Measurements from ENCODE around the gene LYPD1. TPM values are rescaled to one million over a fixed set of nuclear protein-coding genes. Genes with fewer than 3 reads are reported as not detected.

Gene LYPD1
- total and polyA plus RNA-seq, 2 donors, result 5.1 to 14.2 TPM

DNA sequence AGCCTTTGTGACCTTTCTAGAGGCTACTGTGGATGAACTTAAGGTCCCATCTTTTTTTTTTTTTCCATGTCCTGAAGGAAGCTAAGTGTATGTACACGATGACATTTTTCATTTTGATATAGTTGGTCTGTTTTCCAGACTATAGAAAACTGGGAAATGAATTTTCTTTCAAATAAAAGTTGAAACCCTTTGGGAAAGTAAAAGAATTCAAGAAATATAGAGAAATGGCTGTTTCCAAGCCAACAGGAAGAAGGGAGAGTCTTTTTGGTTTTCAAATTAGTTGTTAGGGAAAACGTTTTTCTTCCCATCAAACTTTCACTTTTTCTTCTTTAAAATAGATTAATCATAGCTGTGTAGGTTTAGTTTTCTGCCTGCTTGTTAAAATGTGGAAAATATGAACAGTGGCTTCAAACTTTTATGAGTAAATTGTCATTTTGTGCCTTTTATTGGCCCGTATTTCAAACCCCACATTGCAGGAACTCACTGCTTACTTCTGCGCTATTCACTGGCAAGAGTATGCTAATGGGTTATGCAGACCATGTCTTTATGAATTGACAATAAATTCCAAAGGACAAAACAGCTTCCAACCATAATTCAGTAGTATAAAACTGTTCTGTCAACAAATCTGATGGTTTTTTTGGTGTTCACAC, 27.7 kb upstream of the LYPD1 start:
- H3K4me1 ChIP-seq (ENCODE audit: control insufficient read depth in 2 of 2, insufficient read depth in 2 of 2, low read length in 2 of 2), result no peaks in the 10 kb centered on the region
- no peak overlapping the region for H3K27ac ChIP-seq (ENCODE audit: low read depth in 1 of 2, low read length in 1 of 2)
- H3K36me3 ChIP-seq (ENCODE audit: control insufficient read depth in 2 of 2, insufficient read depth in 2 of 2, low read length in 1 of 2), result no peaks in the 10 kb centered on the region
- DNase-seq (ENCODE audit: low read depth in 6 of 9, low spot score in 9 of 9), result no peak
- H3K27me3 ChIP-seq (ENCODE audit: control insufficient read depth in 2 of 2, insufficient read depth in 1 of 2, low read length in 1 of 2), result no peaks in the 10 kb centered on the region
- H3K9me3 ChIP-seq (ENCODE audit: control insufficient read depth in 2 of 2, insufficient read depth in 1 of 2, low read length in 1 of 2), result no peaks in the 10 kb centered on the region
- 70% methylated on average over 4 of the region's 4 CpGs for WGBS
- H3K4me3 ChIP-seq (ENCODE audit: low read length in 2 of 2), result no peak overlapping the region

DNA sequence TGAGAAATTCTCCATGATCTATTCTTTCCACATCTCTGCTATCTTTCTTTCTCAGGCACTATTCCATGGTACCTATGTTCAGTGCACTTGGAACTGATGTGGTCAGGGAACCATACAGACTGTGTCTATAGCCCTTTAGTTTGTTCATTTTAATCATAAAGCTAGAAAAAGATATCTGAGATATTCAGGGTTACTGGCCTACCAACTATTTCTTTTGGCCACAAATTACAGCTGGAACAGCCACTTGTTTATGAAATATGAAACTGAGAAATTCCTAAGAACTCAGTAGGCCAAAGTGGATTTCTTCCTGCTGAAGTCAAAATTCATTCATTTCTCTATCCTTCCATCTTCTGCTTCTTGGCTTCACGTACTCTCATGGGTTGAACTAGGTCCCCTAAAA, 22.8 kb upstream of the LYPD1 start:
- WGBS, result 99% methylated on average over 1 of the region's 1 CpG
- H3K27ac ChIP-seq (ENCODE audit: low read depth in 1 of 2, low read length in 1 of 2), result no peak overlapping the region
- no peak overlapping the region for H3K4me3 ChIP-seq (ENCODE audit: low read length in 2 of 2)
- no peaks in the 10 kb centered on the region for H3K4me1 ChIP-seq (ENCODE audit: control insufficient read depth in 2 of 2, insufficient read depth in 2 of 2, low read length in 2 of 2)
- H3K27me3 ChIP-seq (ENCODE audit: control insufficient read depth in 2 of 2, insufficient read depth in 1 of 2, low read length in 1 of 2), result no peaks in the 10 kb centered on the region
- no peak for DNase-seq (ENCODE audit: low read depth in 6 of 9, low spot score in 9 of 9)
- H3K36me3 ChIP-seq (ENCODE audit: control insufficient read depth in 2 of 2, insufficient read depth in 2 of 2, low read length in 1 of 2), result no peaks in the 10 kb centered on the region
- H3K9me3 ChIP-seq (ENCODE audit: control insufficient read depth in 2 of 2, insufficient read depth in 1 of 2, low read length in 1 of 2), result no peaks in the 10 kb centered on the region

GRCh38 chr2:132691556-132691955, 21.6 kb upstream of the LYPD1 start:
- WGBS, result 94% methylated on average over 4 of the region's 4 CpGs
- Histone ChIP-seq H3K36me3 (ENCODE audit: control insufficient read depth in 2 of 2, insufficient read depth in 2 of 2, low read length in 1 of 2) (no peaks in the 10 kb centered on the region), H3K4me3 (ENCODE audit: low read length in 2 of 2) (no peak overlapping the region), H3K9me3 (ENCODE audit: control insufficient read depth in 2 of 2, insufficient read depth in 1 of 2, low read length in 1 of 2) (no peaks in the 10 kb centered on the region), H3K27ac (ENCODE audit: low read depth in 1 of 2, low read length in 1 of 2) (no peak overlapping the region), H3K27me3 (ENCODE audit: control insufficient read depth in 2 of 2, insufficient read depth in 1 of 2, low read length in 1 of 2) (no peaks in the 10 kb centered on the region), H3K4me1 (ENCODE audit: control insufficient read depth in 2 of 2, insufficient read depth in 2 of 2, low read length in 2 of 2) (no peaks in the 10 kb centered on the region)
- DNase-seq (ENCODE audit: low read depth in 6 of 9, low spot score in 9 of 9), result no peak

- DNase-seq (ENCODE audit: low read depth in 6 of 9, low spot score in 9 of 9), result no peak
- Histone ChIP-seq H3K27ac (ENCODE audit: low read depth in 1 of 2, low read length in 1 of 2) (no peak overlapping the region), H3K9me3 (ENCODE audit: control insufficient read depth in 2 of 2, insufficient read depth in 1 of 2, low read length in 1 of 2) (no peaks in the 10 kb centered on the region), H3K36me3 (ENCODE audit: control insufficient read depth in 2 of 2, insufficient read depth in 2 of 2, low read length in 1 of 2) (no peaks in the 10 kb centered on the region), H3K4me1 (ENCODE audit: control insufficient read depth in 2 of 2, insufficient read depth in 2 of 2, low read length in 2 of 2) (no peaks in the 10 kb centered on the region), H3K4me3 (ENCODE audit: low read length in 2 of 2) (no peak overlapping the region), H3K27me3 (ENCODE audit: control insufficient read depth in 2 of 2, insufficient read depth in 1 of 2, low read length in 1 of 2) (no peaks in the 10 kb centered on the region)
- WGBS, result 84% methylated on average over 1 of the region's 1 CpG
Measured at GRCh38 chr2:132690664-132691303, 20.8 kb upstream of the LYPD1 start.

GRCh38 chr2:132681766-132682165, 11.8 kb upstream of the LYPD1 start:
- Histone ChIP-seq H3K27ac (ENCODE audit: low read depth in 1 of 2, low read length in 1 of 2) (no peak overlapping the region), H3K9me3 (ENCODE audit: control insufficient read depth in 2 of 2, insufficient read depth in 1 of 2, low read length in 1 of 2) (no peaks in the 10 kb centered on the region), H3K4me1 (ENCODE audit: control insufficient read depth in 2 of 2, insufficient read depth in 2 of 2, low read length in 2 of 2) (no peaks in the 10 kb centered on the region), H3K4me3 (ENCODE audit: low read length in 2 of 2) (no peak overlapping the region), H3K36me3 (ENCODE audit: control insufficient read depth in 2 of 2, insufficient read depth in 2 of 2, low read length in 1 of 2) (no peaks in the 10 kb centered on the region), H3K27me3 (ENCODE audit: control insufficient read depth in 2 of 2, insufficient read depth in 1 of 2, low read length in 1 of 2) (no peaks in the 10 kb centered on the region)
- 96% methylated on average over 1 of the region's 1 CpG for WGBS
- no peak for DNase-seq (ENCODE audit: low read depth in 6 of 9, low spot score in 9 of 9)

GRCh38 chr2:132680544-132680943, 10.5 kb upstream of the LYPD1 start:
- no peak overlapping the region for H3K4me3 ChIP-seq (ENCODE audit: low read length in 2 of 2)
- no peak overlapping the region for H3K27ac ChIP-seq (ENCODE audit: low read depth in 1 of 2, low read length in 1 of 2)
- no peaks in the 10 kb centered on the region for H3K36me3 ChIP-seq (ENCODE audit: control insufficient read depth in 2 of 2, insufficient read depth in 2 of 2, low read length in 1 of 2)
- WGBS, result 76% methylated on average over 3 of the region's 3 CpGs
- H3K4me1 ChIP-seq (ENCODE audit: control insufficient read depth in 2 of 2, insufficient read depth in 2 of 2, low read length in 2 of 2), result no peaks in the 10 kb centered on the region
- H3K9me3 ChIP-seq (ENCODE audit: control insufficient read depth in 2 of 2, insufficient read depth in 1 of 2, low read length in 1 of 2), result no peaks in the 10 kb centered on the region
- H3K27me3 ChIP-seq (ENCODE audit: control insufficient read depth in 2 of 2, insufficient read depth in 1 of 2, low read length in 1 of 2), result no peaks in the 10 kb centered on the region
- no peak for DNase-seq (ENCODE audit: low read depth in 6 of 9, low spot score in 9 of 9)

DNA sequence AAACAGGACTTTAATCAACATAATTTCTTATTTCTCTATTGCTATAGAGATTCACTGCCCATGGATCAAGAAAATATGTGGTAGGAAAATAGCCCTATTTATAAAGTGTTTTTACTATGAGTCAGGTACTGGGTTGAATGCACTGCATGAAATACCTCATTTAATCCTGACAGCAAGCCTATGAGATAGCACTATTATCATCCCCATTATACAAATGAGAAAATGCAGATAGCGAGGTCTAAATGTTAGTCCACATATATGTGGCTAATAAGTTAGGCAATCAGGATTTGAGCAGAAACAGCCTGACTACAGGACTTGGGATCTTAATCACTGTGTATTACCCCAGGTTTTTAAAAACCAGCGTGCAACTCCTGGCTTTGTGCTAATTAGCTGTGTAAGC, 8.5 kb upstream of the LYPD1 start:
- no peaks in the 10 kb centered on the region for H3K36me3 ChIP-seq (ENCODE audit: control insufficient read depth in 2 of 2, insufficient read depth in 2 of 2, low read length in 1 of 2)
- H3K9me3 ChIP-seq (ENCODE audit: control insufficient read depth in 2 of 2, insufficient read depth in 1 of 2, low read length in 1 of 2), result no peaks in the 10 kb centered on the region
- DNase-seq (ENCODE audit: low read depth in 6 of 9, low spot score in 9 of 9), result no peak
- WGBS, result 95% methylated on average over 2 of the region's 2 CpGs
- no peak overlapping the region for H3K4me3 ChIP-seq (ENCODE audit: low read length in 2 of 2)
- H3K27ac ChIP-seq (ENCODE audit: low read depth in 1 of 2, low read length in 1 of 2), result no peak overlapping the region
- H3K4me1 ChIP-seq (ENCODE audit: control insufficient read depth in 2 of 2, insufficient read depth in 2 of 2, low read length in 2 of 2), result no peaks in the 10 kb centered on the region
- H3K27me3 ChIP-seq (ENCODE audit: control insufficient read depth in 2 of 2, insufficient read depth in 1 of 2, low read length in 1 of 2), result no peaks in the 10 kb centered on the region

DNA sequence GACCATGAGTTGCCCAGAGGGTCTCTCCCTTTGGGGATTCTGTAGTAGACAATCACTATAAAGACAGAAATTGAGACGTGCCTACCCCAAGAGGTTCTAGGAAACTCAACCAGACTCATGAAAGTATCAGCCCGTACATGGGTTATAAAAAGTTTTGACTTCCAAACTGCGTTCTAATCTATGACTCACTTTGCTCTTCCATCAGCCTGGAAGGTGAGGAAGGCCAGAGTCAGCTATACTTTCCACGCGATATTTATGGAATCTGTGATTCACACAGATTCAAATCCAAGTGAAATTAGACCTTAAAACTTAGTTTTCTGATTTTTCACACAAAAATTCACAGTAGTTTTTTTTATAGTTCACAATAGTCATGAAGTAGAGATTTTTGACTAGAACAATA, 7.7 kb upstream of the LYPD1 start:
- no peaks in the 10 kb centered on the region for H3K4me1 ChIP-seq (ENCODE audit: control insufficient read depth in 2 of 2, insufficient read depth in 2 of 2, low read length in 2 of 2)
- DNase-seq (ENCODE audit: low read depth in 6 of 9, low spot score in 9 of 9), result no peak
- H3K9me3 ChIP-seq (ENCODE audit: control insufficient read depth in 2 of 2, insufficient read depth in 1 of 2, low read length in 1 of 2), result no peaks in the 10 kb centered on the region
- no peak overlapping the region for H3K4me3 ChIP-seq (ENCODE audit: low read length in 2 of 2)
- no peak overlapping the region for H3K27ac ChIP-seq (ENCODE audit: low read depth in 1 of 2, low read length in 1 of 2)
- H3K36me3 ChIP-seq (ENCODE audit: control insufficient read depth in 2 of 2, insufficient read depth in 2 of 2, low read length in 1 of 2), result no peaks in the 10 kb centered on the region
- H3K27me3 ChIP-seq (ENCODE audit: control insufficient read depth in 2 of 2, insufficient read depth in 1 of 2, low read length in 1 of 2), result peaks cover 0 to 2% of the 10 kb centered on the region in 2 donors
- 94% methylated on average over 5 of the region's 5 CpGs for WGBS

- peaks cover 4 to 5% of the 10 kb centered on the region in 2 donors for H3K27me3 ChIP-seq (ENCODE audit: control insufficient read depth in 2 of 2, insufficient read depth in 1 of 2, low read length in 1 of 2)
- no peak overlapping the region for H3K4me3 ChIP-seq (ENCODE audit: low read length in 2 of 2)
- 80% methylated on average over 2 of the region's 2 CpGs for WGBS
- H3K27ac ChIP-seq (ENCODE audit: low read depth in 1 of 2, low read length in 1 of 2), result no peak overlapping the region
- H3K9me3 ChIP-seq (ENCODE audit: control insufficient read depth in 2 of 2, insufficient read depth in 1 of 2, low read length in 1 of 2), result no peaks in the 10 kb centered on the region
- no peak for DNase-seq (ENCODE audit: low read depth in 6 of 9, low spot score in 9 of 9)
- H3K4me1 ChIP-seq (ENCODE audit: control insufficient read depth in 2 of 2, insufficient read depth in 2 of 2, low read length in 2 of 2), result no peaks in the 10 kb centered on the region
- no peaks in the 10 kb centered on the region for H3K36me3 ChIP-seq (ENCODE audit: control insufficient read depth in 2 of 2, insufficient read depth in 2 of 2, low read length in 1 of 2)
Measured at GRCh38 chr2:132676999-132677398, 7.0 kb upstream of the LYPD1 start.
